ENCODE measurements around the gene CCNG2. TPM values are rescaled to one million over a fixed set of nuclear protein-coding genes. Genes with fewer than 3 reads are reported as not detected.

CCNG2 gene
- total and polyA plus RNA-seq, 9 of the 15 experiments (the other 6 are each of a cell fraction or from before 2014, with no cell fraction given) = 0.49 to 6.6 (median 2.9) TPM

GRCh38 chr4:77175201-77175611 lies 18.2 kb downstream of the CCNG2 start:
- no peaks in the 10 kb centered on the region for H4K20me1 ChIP-seq (replicated peaks; ENCODE audit: control insufficient read depth, insufficient read depth, low read length)
- ChIA-PET CTCF (ENCODE audit: low intra/inter-chr PET ratio) (no interaction called here), POLR2A (no interaction called here)
- no peak overlapping the region for H3K27ac ChIP-seq (ENCODE audit: extremely low read depth, low read depth, low read length)
- 0% methylated on average over 3 of the region's 3 CpGs for WGBS (ENCODE audit: insufficient coverage, low coverage, missing lambda C conversion rate)
- no peak overlapping the region for H3K4me3 ChIP-seq
- no peak overlapping the region for H3K9ac ChIP-seq (ENCODE audit: insufficient read depth in 1 of 2, low read depth in 2 of 2, low read length in 2 of 2)
- H3K79me2 ChIP-seq (ENCODE audit: control insufficient read depth, insufficient read depth, low read length) = no peaks in the 10 kb centered on the region
- H3K4me1 ChIP-seq (replicated peaks in 1 of 2; ENCODE audit: control insufficient read depth in 2 of 2, insufficient read depth in 2 of 2, low read length in 2 of 2) = no peaks in the 10 kb centered on the region
- FAIRE-seq (no peak), DNase-seq (ENCODE audit: extremely low read depth in 1 of 4, low spot score in 3 of 4) (no peak), ATAC-seq (no peak)
- in situ Hi-C loops (cut with MboI) (no loop called here), intact Hi-C loops (cut with micrococcal nuclease) (no loop called here)
- TF ChIP-seq, protein P1, sequence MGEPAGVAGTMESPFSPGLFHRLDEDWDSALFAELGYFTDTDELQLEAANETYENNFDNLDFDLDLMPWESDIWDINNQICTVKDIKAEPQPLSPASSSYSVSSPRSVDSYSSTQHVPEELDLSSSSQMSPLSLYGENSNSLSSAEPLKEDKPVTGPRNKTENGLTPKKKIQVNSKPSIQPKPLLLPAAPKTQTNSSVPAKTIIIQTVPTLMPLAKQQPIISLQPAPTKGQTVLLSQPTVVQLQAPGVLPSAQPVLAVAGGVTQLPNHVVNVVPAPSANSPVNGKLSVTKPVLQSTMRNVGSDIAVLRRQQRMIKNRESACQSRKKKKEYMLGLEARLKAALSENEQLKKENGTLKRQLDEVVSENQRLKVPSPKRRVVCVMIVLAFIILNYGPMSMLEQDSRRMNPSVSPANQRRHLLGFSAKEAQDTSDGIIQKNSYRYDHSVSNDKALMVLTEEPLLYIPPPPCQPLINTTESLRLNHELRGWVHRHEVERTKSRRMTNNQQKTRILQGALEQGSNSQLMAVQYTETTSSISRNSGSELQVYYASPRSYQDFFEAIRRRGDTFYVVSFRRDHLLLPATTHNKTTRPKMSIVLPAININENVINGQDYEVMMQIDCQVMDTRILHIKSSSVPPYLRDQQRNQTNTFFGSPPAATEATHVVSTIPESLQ (CRISPR knock-in tag; IDR thresholded peaks at IDR 0.05) = no peak
- TF ChIP-seq SMARCA4 (IDR thresholded peaks at IDR 0.05) (no peak), KAT2B (IDR thresholded peaks at IDR 0.05; ENCODE audit: low read depth, low read length) (no peak), KLF10 (CRISPR knock-in tag; IDR thresholded peaks at IDR 0.05) (no peak), SMC3 (conservative IDR thresholded peaks at IDR 0.05; ENCODE audit: insufficient read depth, low read depth, low read length) (no peak), MTA3 (IDR thresholded peaks at IDR 0.05; ENCODE audit: borderline replicate concordance) (no peak), NUFIP1 (IDR thresholded peaks at IDR 0.05; ENCODE audit: partially characterized antibody) (no peak), BRCA1 (IDR thresholded peaks at IDR 0.05) (no peak), BRCA1 (CRISPR knock-in tag; IDR thresholded peaks at IDR 0.05) (no peak), CCAR2 (IDR thresholded peaks at IDR 0.05; ENCODE audit: low read depth, low read length) (no peak), POLR2A (conservative IDR thresholded peaks at IDR 0.05) (no peak), RUNX1 (IDR thresholded peaks at IDR 0.05; ENCODE audit: low read depth) (no peak), NR1H2 (CRISPR knock-in tag; IDR thresholded peaks at IDR 0.05) (no peak), KDM5B (IDR thresholded peaks at IDR 0.05; ENCODE audit: insufficient replicate concordance, low read depth, low read length) (no peak), BHLHE40 (IDR thresholded peaks at IDR 0.05; ENCODE audit: low read length) (no peak)
- TF ChIP-seq, protein P2, sequence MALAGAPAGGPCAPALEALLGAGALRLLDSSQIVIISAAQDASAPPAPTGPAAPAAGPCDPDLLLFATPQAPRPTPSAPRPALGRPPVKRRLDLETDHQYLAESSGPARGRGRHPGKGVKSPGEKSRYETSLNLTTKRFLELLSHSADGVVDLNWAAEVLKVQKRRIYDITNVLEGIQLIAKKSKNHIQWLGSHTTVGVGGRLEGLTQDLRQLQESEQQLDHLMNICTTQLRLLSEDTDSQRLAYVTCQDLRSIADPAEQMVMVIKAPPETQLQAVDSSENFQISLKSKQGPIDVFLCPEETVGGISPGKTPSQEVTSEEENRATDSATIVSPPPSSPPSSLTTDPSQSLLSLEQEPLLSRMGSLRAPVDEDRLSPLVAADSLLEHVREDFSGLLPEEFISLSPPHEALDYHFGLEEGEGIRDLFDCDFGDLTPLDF (CRISPR knock-in tag; IDR thresholded peaks at IDR 0.05) = no peak
- no peak overlapping the region for H2AFZ ChIP-seq (ENCODE audit: low read depth, low read length)
- no peaks in the 10 kb centered on the region for H3K9me1 ChIP-seq (ENCODE audit: control insufficient read depth, insufficient read depth, low read length)
- no peaks in the 10 kb centered on the region for H3K36me3 ChIP-seq (ENCODE audit: control insufficient read depth, insufficient read depth, low read length)
- H3K4me2 ChIP-seq (ENCODE audit: insufficient read depth, low read length) = no peak overlapping the region
- BruUV-seq (replicated peaks) = no TSS peak
- no peaks in the 10 kb centered on the region for H3K9me3 ChIP-seq (replicated peaks; ENCODE audit: control insufficient read depth, insufficient read depth, low read depth, low read length)
- H3K27me3 ChIP-seq (ENCODE audit: control insufficient read depth in 2 of 2, insufficient read depth in 2 of 2, low read length in 2 of 2) = peaks cover 27 to 48% of the 10 kb centered on the region in 2 experiments
